GM06990 (cell line): ENCODE data around the gene CCDC102A.

ENCODE experiments used
- DNase-seq: peaks from one replicate; pipeline ENCODE4 v3.0.0-alpha.2; 2011; ENCODE audit not compliant: insufficient read length; ENCODE audit errors: extremely low read depth
- H3K27me3 ChIP-seq: replicated peaks from 2 replicates; pipeline ENCODE4 v1.6.0; 2011; ENCODE audit warnings: low read length; ENCODE audit not compliant: control insufficient read depth, insufficient read depth
- H3K36me3 ChIP-seq: 2 replicates; pipeline ENCODE4 v1.5.1; 2011; ENCODE audit warnings: low read length; ENCODE audit not compliant: control insufficient read depth, insufficient read depth
- H3K4me3 ChIP-seq: replicated peaks from 2 replicates; pipeline ENCODE4 v1.5.1; 2011; ENCODE audit warnings: low read depth, mild to moderate bottlenecking, control low read depth, low read length
- CTCF ChIP-seq: IDR thresholded peaks from 2 replicates; pipeline ENCODE4 v1.5.1; 2011; ENCODE audit warnings: low read length, control low read depth, mild to moderate bottlenecking, inconsistent platforms; ENCODE audit not compliant: insufficient read depth, poor library complexity, severe bottlenecking

CCDC102A gene

GRCh38 chr16:57532266-57532625 is 4.1 kb downstream of the CCDC102A start:
- Histone ChIP-seq H3K4me3 (no peak overlapping the region), H3K36me3 (peaks cover 1% of the 10 kb centered on the region), H3K27me3 (no peaks in the 10 kb centered on the region)
- DNase-seq = no peak
- TF ChIP-seq CTCF = no peak

DNA sequence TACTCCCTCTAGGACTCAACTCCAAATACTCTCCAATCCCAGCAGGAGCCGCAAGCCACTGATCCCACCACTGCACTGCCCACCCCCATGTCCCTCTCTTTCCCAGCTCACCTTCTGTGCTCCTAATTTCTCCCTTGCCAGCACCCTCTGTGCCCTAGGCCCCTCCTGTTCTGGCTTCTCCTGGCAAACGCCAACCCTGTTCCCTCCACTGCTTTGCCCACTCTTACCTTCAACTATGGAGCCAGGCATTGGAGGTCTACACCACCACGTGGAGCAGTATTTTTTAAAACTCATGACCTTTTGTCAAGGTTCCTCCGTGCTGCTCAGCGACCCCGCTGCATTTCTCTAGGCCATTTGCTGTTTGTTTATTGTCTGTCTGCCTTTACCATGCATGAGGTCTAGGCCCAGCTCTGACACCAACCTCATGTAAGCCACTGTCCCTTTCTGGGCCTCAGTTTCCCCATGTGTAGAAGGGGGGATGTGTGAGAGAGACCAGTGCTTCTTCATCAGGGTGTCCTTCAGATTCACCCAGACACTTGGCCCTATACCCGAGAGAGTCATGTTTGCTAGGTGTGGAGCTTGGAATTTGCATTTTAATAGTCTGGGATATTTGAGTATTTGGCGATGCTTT is 4.6 kb downstream of the CCDC102A start:
- H3K36me3 ChIP-seq = peaks cover 1% of the 10 kb centered on the region
- H3K4me3 ChIP-seq = no peak overlapping the region
- no peaks in the 10 kb centered on the region for H3K27me3 ChIP-seq
- no peak for TF ChIP-seq CTCF
- DNase-seq = no peak

DNA sequence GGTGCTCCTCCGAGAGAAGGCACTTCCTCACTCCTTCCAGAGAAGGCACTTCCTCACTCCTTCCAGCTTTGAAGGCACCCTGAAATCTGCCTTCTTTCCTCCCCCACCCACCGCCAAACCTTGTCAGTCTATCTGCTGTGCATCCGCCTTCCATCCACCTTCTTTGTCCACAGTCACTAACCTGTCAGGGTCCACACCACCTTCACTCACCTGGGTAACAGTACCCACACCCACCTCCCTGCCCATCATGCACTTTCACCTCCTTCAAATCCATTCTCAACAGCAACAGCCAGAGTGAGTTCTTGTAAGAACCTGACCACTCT is 5.2 kb downstream of the CCDC102A start:
- TF ChIP-seq CTCF = no peak
- Histone ChIP-seq H3K36me3 (peaks cover 1% of the 10 kb centered on the region), H3K27me3 (no peaks in the 10 kb centered on the region), H3K4me3 (no peak overlapping the region)
- no peak for DNase-seq

GRCh38 chr16:57530522-57531252 is 5.7 kb downstream of the CCDC102A start:
- Histone ChIP-seq H3K4me3 (no peak overlapping the region), H3K27me3 (no peaks in the 10 kb centered on the region), H3K36me3 (peaks cover 1% of the 10 kb centered on the region)
- no peak for TF ChIP-seq CTCF
- no peak for DNase-seq

- Histone ChIP-seq H3K4me3 (no peak overlapping the region), H3K27me3 (no peaks in the 10 kb centered on the region), H3K36me3 (peaks cover 1% of the 10 kb centered on the region)
- no peak for TF ChIP-seq CTCF
- DNase-seq = no peak
Observed at GRCh38 chr16:57530104-57530521, 6.3 kb downstream of the CCDC102A start.
